Gastroesophageal sphincter (tissue), 3 donors: ENCODE results near the gene MYH11.
A peak's percentile ranks its signal among the peaks of the same experiment; 100 is the strongest.

Source experiments
- POLR2A ChIP-seq, 2 donors: fragments of 450-650 bp; IDR thresholded peaks; one replicate each; pipeline ENCODE4 v1.6.1; 2017; ENCODE audit warnings: antibody characterized with exemption in 2 of 2, mild to moderate bottlenecking in 2 of 2, moderate library complexity in 1 of 2
- POLR2AphosphoS5 ChIP-seq: sonication (generic); formaldehyde crosslinking; IDR thresholded peaks from one replicate; pipeline ENCODE4 v1.6.1; 2017; ENCODE audit warnings: antibody characterized with exemption
- TF ChIP-seq, protein P1 (sequence below), 4 experiments: fragments of 200-600 bp in 2 of 4; fragments of 450-650 bp in 2 of 4; sonication (generic) in 1 of 4; IDR thresholded peaks; one replicate each; pipeline ENCODE4 v1.5.1; 2017 to 2019; ENCODE audit warnings: antibody characterized with exemption in 4 of 4, mild to moderate bottlenecking in 2 of 4, moderate library complexity in 2 of 4

DNA sequence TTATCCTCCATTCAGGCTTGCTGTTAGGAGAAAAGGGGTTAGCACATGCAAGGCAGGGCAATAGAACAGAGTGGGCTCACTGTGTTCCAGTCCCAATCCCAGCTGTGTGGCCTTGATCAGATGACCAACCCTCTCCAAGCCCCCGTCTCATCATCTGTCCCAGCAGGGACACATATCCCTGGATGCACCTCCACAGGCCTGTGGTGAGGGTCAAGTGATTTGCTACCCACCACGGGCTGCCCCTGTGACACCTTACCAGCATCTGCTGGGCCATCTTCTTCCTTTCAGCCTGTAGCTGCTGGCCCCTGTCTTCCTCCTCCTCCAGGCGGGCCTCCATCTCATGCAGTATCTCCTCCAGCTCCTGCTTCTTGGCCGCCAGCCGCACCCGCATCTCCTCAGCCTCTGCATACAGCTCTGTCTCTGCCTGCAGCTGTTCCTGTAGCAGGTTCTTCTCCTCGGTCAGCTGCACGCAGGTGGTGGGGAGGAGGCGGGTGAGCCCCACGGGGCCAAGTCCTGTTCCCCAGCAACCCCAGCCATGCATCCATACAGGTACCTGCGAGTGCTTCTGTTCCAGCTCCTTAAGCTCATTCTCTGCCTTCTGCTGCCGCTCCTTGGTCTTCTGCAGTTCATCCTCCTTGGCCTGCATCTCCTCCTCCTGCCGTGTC is 115.5 kb downstream of the MYH11 start:
- TF ChIP-seq POLR2A (IDR thresholded peaks at IDR 0.05) (no peak), POLR2AphosphoS5 (peak; percentile 40)
- TF ChIP-seq, protein P1, sequence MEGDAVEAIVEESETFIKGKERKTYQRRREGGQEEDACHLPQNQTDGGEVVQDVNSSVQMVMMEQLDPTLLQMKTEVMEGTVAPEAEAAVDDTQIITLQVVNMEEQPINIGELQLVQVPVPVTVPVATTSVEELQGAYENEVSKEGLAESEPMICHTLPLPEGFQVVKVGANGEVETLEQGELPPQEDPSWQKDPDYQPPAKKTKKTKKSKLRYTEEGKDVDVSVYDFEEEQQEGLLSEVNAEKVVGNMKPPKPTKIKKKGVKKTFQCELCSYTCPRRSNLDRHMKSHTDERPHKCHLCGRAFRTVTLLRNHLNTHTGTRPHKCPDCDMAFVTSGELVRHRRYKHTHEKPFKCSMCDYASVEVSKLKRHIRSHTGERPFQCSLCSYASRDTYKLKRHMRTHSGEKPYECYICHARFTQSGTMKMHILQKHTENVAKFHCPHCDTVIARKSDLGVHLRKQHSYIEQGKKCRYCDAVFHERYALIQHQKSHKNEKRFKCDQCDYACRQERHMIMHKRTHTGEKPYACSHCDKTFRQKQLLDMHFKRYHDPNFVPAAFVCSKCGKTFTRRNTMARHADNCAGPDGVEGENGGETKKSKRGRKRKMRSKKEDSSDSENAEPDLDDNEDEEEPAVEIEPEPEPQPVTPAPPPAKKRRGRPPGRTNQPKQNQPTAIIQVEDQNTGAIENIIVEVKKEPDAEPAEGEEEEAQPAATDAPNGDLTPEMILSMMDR (IDR thresholded peaks at IDR 0.05), result no peak
